Body of pancreas (tissue), 4 donors: ENCODE results near the gene CGB2. TPM values are rescaled to one million over a fixed set of nuclear protein-coding genes. Genes with fewer than 3 reads are reported as not detected.
"Not testable (repeated sequence)": the region's sequence is repeated elsewhere in the genome, so short reads cannot be mapped to it uniquely, and the experiment has no call there.

Experiments
- ATAC-seq: fragments of 150-250 bp; one replicate; pipeline ENCODE4 v1.9.1; 2016
- DNase-seq, 4 donors: peaks; one replicate each; pipeline ENCODE4 v3.0.0-alpha.2; 2019
- H3K27ac ChIP-seq, 4 donors: fragments of 200-600 bp; sonication (generic); 1 replicate in 3 of 4; 2 replicates in 1 of 4; pipeline versions ENCODE4 v1.5.1 to v1.6.1; 2016 to 2019; ENCODE audit warnings: mild to moderate bottlenecking in 1 of 4, mixed read lengths in 1 of 4, moderate library complexity in 1 of 4
- H3K27me3 ChIP-seq, 2 donors: fragments of 200-600 bp; sonication (generic); one replicate each; pipeline ENCODE4 v1.6.0; 2016; ENCODE audit warnings: mild to moderate bottlenecking in 1 of 2
- H3K36me3 ChIP-seq, 2 donors: fragments of 200-600 bp; sonication (generic); replicated peaks in 1 of 2; 2 replicates each; pipeline ENCODE4 v1.5.1; 2016; ENCODE audit warnings: low read depth in 2 of 2; ENCODE audit not compliant: insufficient read depth in 1 of 2
- H3K4me1 ChIP-seq: fragments of 200-600 bp; sonication (generic); one replicate; pipeline ENCODE4 v1.6.0; 2016
- H3K4me3 ChIP-seq, 2 donors: fragments of 200-600 bp; sonication (generic); 1 replicate in 1 of 2; 2 replicates in 1 of 2; pipeline ENCODE4 v1.5.1; 2016 to 2019
- H3K9me3 ChIP-seq, 3 donors: fragments of 200-600 bp; sonication (generic); 1 replicate in 2 of 3; 2 replicates in 1 of 3; pipeline ENCODE4 v1.5.1; 2016
- POLR2A ChIP-seq, 3 donors: fragments of 450-650 bp; IDR thresholded peaks; one replicate each; pipeline ENCODE4 v1.6.1; 2016; ENCODE audit warnings: antibody characterized with exemption in 3 of 3, mild to moderate bottlenecking in 2 of 3
- WGBS, 2 donors: methylation state at CpG; one replicate each; pipeline ENCODE4 v1.1.5; 2017; 5-methylcytosine and 5-hydroxymethylcytosine counted together
- intact Hi-C: fragments of 100-400 bp; cut with DNase I; formaldehyde crosslinking; loops from one replicate; pipeline ENCODE4 v1.15.1; 2023
- total RNA-seq, 2 donors: library from RNA; depleted of rRNA; stranded (reverse); fragments of >200 nt; gene quantifications; one replicate each; pipeline ENCODE4 v1.1.0, GENCODE V29; 2016
- TF ChIP-seq, protein P1 (sequence below), 7 experiments: fragments of 450-650 bp in 4 of 7; fragments of 200-600 bp in 3 of 7; sonication (generic) in 3 of 7; IDR thresholded peaks; one replicate each; pipeline ENCODE4 v1.5.1; 2016 to 2019; ENCODE audit warnings: antibody characterized with exemption in 7 of 7

The CGB2 gene
- total RNA-seq, 2 donors from 2014 or later: not detected

DNA sequence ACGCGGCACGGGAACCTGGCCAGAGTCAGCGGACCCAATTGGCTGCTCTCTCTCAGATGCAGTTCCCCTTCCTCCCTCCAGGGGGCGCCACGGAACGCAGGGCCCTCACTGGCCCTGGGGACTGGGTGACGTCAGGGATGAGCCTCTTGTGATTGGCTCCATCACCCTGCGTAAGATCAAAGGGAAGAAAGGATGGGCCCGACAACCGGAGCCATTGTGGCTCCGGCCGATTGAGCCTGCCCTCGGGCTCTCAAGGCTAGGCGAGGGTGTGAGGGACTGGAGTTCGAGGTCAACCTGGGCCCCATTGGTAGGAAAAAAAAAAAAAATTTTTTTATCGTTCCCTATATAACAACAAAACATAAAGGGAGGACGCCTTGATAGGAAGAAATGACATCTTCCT is 5.1 kb downstream of the CGB2 start, which contains the start of gene CGB1:
Gene CGB1, minus strand, starts transcription at position 81 of the 400 bp plus-strand sequence. CDS start 184 bp downstream, outside the sequence.
- H3K27ac ChIP-seq, H3K4me1 ChIP-seq, H3K4me3 ChIP-seq, H3K36me3 ChIP-seq, H3K27me3 ChIP-seq, ATAC-seq, H3K9me3 ChIP-seq, intact Hi-C loops, DNase-seq: not testable (repeated sequence)
- TF ChIP-seq, protein P1, sequence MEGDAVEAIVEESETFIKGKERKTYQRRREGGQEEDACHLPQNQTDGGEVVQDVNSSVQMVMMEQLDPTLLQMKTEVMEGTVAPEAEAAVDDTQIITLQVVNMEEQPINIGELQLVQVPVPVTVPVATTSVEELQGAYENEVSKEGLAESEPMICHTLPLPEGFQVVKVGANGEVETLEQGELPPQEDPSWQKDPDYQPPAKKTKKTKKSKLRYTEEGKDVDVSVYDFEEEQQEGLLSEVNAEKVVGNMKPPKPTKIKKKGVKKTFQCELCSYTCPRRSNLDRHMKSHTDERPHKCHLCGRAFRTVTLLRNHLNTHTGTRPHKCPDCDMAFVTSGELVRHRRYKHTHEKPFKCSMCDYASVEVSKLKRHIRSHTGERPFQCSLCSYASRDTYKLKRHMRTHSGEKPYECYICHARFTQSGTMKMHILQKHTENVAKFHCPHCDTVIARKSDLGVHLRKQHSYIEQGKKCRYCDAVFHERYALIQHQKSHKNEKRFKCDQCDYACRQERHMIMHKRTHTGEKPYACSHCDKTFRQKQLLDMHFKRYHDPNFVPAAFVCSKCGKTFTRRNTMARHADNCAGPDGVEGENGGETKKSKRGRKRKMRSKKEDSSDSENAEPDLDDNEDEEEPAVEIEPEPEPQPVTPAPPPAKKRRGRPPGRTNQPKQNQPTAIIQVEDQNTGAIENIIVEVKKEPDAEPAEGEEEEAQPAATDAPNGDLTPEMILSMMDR (IDR thresholded peaks at IDR 0.05): peak in 1 of 7 experiments; percentile 9
- 53 to 57% methylated on average over 17 to 18 of the region's 18 CpGs for WGBS, 2 donors

DNA sequence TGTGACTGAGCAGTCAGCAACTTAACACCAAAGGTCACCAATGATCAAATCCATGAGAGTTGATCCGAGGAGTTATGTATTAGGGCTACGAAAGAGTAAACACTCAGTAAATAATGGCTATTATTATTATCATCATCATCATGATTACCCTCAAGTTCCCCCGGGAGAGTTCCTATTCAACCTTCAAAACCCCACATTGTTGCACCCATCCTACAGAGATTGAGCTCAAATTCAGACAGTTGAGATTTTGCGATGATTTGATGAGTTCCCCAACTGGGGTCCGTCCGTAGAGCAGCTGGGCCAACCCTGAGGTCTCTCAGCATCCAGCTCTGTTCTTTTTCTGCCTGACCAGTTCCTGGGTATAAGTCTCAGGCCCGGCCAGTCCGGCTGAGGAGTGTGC is 6.4 kb downstream of the CGB2 start:
- H3K27me3 ChIP-seq, H3K9me3 ChIP-seq, H3K4me1 ChIP-seq, DNase-seq, ATAC-seq, intact Hi-C loops, H3K27ac ChIP-seq, H3K4me3 ChIP-seq, H3K36me3 ChIP-seq: not testable (repeated sequence)
- 82 to 97% methylated on average over 8 of the region's 8 CpGs for WGBS, 2 donors

DNA sequence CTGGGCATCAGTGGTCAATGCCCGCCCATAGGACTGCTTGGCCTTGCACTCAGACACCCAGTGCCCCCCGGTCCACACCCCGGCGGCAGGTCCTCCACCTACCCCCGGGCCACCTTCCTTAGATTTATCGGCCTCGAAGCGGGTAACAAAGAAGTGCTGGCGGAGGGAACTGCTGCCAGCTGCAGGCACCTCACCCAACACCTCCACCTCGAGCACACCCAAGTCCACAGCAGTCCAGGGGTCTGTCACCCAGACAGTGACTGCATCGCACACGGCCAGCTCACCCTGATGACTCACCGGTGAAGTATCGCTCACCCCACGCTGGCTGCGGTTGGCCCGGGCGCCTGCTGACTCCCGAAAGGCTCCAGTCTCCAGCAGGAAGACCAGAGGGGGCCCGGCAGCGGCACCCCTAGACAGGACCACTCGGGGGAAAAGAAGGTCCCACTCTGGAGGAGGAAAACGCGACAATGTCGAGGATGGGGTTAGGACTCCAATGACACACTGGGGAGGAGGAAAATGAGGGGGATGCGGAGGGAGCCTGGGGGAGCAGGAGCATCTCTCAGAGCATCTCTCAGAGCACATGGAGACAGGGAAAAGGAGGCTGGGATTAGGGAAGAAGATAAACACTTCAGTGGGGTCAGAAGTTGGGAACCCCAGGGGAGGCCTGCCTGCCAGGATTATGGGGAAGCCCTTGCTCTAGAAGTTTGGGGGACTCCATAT is 7.0 kb downstream of the CGB2 start:
- not testable (repeated sequence) for H3K4me1 ChIP-seq

DNA sequence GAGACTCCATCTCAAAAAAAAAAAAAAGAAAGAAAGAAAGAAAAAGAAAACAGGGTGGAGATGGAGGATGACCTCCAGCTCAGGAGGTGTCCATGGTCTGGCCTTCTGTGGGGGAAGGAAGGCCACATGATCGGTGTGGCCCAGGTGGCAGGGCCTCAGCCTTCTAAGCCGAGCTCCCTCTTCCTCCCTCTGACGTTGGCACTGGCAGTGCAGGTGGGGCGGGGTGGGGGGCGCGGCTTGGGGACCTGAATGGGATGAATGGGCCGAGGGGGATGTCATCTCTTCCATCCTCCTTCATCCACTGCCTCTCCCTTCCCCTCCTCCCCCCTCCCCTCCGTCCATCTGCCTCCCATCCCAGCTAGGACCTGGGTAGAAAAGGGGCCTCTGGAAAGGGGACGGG is 8.0 kb downstream of the CGB2 start:
- WGBS, 2 donors: 45 to 52% methylated on average over 7 to 8 of the region's 9 CpGs
- H3K27me3 ChIP-seq, DNase-seq, ATAC-seq, H3K4me1 ChIP-seq, H3K4me3 ChIP-seq, intact Hi-C loops, H3K9me3 ChIP-seq, H3K27ac ChIP-seq, H3K36me3 ChIP-seq: not testable (repeated sequence)

More for the DNA sequence above, 7.0 kb downstream of the CGB2 start:
- H3K27me3 ChIP-seq, H3K9me3 ChIP-seq, intact Hi-C loops, ATAC-seq, H3K4me3 ChIP-seq, H3K27ac ChIP-seq, DNase-seq, H3K36me3 ChIP-seq: not testable (repeated sequence)
- WGBS, 2 donors: 67 to 80% methylated on average over 26 of the region's 26 CpGs

DNA sequence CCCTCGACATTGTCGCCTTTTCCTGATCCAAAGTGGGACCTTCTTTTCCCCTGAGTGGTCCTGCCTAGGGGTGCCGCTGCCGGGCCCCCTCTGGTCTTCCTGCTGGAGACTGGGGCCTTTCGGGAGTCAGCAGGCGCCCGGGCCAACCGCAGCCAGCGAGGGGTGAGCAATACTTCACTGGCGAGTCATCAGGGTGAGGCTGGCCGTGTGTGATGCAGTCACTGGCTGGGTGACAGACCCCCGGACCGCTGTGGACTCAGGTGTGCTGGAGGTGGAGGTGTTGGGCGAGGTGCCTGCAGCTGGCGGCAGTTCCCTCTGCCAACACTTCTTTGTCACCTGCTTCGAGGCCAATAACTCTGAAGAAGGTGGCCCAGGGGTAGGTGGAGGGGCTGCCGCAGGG is 10.5 kb downstream of the CGB2 start:
- intact Hi-C loops: no loop called here
- TF ChIP-seq, protein P1 (IDR thresholded peaks at IDR 0.05): no peak
- no peak for TF ChIP-seq POLR2A (IDR thresholded peaks at IDR 0.05)

DNA sequence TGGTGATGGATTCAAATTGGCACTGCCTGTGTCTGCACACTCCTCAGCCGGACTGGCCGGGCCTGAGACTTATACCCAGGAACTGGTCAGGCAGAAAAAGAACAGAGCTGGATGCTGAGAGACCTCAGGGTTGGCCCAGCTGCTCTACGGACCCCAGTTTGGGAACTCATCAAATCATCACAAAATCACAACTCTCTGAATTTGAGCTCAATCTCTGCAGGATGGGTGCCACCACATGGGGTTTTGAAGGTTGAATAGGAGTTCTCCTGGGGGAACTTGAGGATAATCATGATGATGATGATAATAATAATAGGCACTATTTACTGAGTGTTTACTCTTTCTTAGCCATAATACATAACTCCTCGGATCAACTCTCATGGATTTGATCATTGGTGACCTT is 11.0 kb downstream of the CGB2 start:
- H3K9me3 ChIP-seq, H3K4me3 ChIP-seq, H3K27ac ChIP-seq, H3K36me3 ChIP-seq, H3K4me1 ChIP-seq, ATAC-seq, intact Hi-C loops, DNase-seq, H3K27me3 ChIP-seq: not testable (repeated sequence)
- WGBS, 2 donors: 60 to 79% methylated on average over 1 to 3 of the region's 4 CpGs

More for the DNA sequence above, 10.5 kb downstream of the CGB2 start:
- H3K27me3 ChIP-seq: no peaks in the 10 kb centered on the region
- no peaks in the 10 kb centered on the region for H3K36me3 ChIP-seq
- DNase-seq (no peak), ATAC-seq (no peak)
- WGBS, 2 donors: 59 to 62% methylated on average over 11 to 17 of the region's 17 CpGs
- H3K9me3 ChIP-seq: no peaks in the 10 kb centered on the region
- no peak overlapping the region for H3K4me3 ChIP-seq
- H3K27ac ChIP-seq: no peak overlapping the region
- no peaks in the 10 kb centered on the region for H3K4me1 ChIP-seq

DNA sequence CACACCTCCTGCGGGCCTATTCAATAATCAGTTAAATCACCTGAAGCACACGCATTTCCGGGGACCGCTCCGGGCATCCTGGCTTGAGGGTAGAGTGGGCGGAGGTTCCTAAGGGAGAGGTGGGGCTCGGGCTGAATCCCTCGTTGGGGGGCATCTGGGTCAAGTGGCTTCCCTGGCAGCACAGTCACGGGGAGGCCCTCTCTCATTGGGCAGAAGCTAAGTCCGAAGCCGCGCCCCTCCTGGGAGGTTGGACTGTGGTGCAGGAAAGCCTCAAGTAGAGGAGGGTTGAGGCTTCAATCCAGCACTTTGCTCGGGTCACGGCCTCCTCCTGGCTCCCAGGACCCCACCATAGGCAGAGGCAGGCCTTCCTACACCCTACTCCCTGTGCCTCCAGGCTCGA is 11.9 kb downstream of the CGB2 start, which contains the start of gene CGB5:
Gene CGB5, plus strand, starts transcription at position 301 of the 400 bp plus-strand sequence. CDS start 362 bp downstream, outside the sequence.
- 67% methylated on average over 8 of the region's 15 CpGs; no CpG with 5 or more reads in 1 of the 2 donors for WGBS, 2 donors
- H3K4me1 ChIP-seq, DNase-seq, H3K36me3 ChIP-seq, H3K4me3 ChIP-seq, H3K9me3 ChIP-seq, intact Hi-C loops, H3K27ac ChIP-seq, H3K27me3 ChIP-seq, ATAC-seq: not testable (repeated sequence)

DNA sequence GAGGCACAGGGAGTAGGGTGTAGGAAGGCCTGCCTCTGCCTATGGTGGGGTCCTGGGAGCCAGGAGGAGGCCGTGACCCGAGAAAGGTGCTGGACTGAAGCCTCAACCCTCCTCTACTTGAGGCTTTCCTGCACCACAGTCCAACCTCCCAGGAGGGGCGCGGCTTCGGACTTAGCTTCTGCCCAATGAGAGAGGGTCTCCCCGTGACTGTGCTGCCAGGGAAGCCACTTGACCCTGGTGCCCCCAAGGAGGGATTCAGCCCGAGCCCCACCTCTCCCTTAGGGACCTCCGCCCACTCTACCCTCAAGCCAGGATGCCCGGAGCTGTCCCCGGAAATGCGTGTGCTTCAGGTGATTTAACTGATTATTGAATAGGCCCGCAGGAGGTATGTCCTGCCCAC is 17.3 kb downstream of the CGB2 start, which contains the start of gene CGB8:
Gene CGB8, minus strand, starts transcription at position 101 of the 400 bp plus-strand sequence. CDS start 372 bp downstream, outside the sequence.
- H3K4me1 ChIP-seq, DNase-seq, ATAC-seq, H3K27me3 ChIP-seq, H3K4me3 ChIP-seq, intact Hi-C loops, H3K27ac ChIP-seq, H3K9me3 ChIP-seq, H3K36me3 ChIP-seq: not testable (repeated sequence)
- 62% methylated on average over 10 of the region's 12 CpGs; no CpG with 5 or more reads in 1 of the 2 donors for WGBS, 2 donors

DNA sequence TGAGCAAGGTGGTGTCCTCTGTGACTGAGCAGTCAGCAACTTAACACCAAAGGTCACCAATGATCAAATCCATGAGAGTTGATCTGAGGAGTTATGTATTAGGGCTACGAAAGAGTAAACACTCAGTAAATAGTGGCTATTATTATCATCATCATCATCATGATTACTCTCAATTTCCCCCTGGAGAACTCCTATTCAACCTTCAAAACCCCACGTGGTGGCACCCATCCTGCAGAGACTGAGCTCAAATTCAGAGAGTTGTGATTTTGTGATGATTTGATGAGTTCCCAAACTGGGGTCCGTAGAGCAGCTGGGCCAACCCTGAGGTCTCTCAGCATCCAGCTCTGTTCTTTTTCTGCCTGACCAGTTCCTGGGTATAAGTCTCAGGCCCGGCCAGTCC is 18.1 kb downstream of the CGB2 start:
- H3K4me3 ChIP-seq, ATAC-seq, H3K27me3 ChIP-seq, intact Hi-C loops, H3K9me3 ChIP-seq, H3K4me1 ChIP-seq, DNase-seq, H3K36me3 ChIP-seq, H3K27ac ChIP-seq: not testable (repeated sequence)
- WGBS, 2 donors: 52 to 59% methylated on average over 3 of the region's 4 CpGs
